ENCODE measurements around the gene ABCA2. TPM values are rescaled to one million over a fixed set of nuclear protein-coding genes. Genes with fewer than 3 reads are reported as not detected.

Gene ABCA2, protein sequence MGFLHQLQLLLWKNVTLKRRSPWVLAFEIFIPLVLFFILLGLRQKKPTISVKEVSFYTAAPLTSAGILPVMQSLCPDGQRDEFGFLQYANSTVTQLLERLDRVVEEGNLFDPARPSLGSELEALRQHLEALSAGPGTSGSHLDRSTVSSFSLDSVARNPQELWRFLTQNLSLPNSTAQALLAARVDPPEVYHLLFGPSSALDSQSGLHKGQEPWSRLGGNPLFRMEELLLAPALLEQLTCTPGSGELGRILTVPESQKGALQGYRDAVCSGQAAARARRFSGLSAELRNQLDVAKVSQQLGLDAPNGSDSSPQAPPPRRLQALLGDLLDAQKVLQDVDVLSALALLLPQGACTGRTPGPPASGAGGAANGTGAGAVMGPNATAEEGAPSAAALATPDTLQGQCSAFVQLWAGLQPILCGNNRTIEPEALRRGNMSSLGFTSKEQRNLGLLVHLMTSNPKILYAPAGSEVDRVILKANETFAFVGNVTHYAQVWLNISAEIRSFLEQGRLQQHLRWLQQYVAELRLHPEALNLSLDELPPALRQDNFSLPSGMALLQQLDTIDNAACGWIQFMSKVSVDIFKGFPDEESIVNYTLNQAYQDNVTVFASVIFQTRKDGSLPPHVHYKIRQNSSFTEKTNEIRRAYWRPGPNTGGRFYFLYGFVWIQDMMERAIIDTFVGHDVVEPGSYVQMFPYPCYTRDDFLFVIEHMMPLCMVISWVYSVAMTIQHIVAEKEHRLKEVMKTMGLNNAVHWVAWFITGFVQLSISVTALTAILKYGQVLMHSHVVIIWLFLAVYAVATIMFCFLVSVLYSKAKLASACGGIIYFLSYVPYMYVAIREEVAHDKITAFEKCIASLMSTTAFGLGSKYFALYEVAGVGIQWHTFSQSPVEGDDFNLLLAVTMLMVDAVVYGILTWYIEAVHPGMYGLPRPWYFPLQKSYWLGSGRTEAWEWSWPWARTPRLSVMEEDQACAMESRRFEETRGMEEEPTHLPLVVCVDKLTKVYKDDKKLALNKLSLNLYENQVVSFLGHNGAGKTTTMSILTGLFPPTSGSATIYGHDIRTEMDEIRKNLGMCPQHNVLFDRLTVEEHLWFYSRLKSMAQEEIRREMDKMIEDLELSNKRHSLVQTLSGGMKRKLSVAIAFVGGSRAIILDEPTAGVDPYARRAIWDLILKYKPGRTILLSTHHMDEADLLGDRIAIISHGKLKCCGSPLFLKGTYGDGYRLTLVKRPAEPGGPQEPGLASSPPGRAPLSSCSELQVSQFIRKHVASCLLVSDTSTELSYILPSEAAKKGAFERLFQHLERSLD (N-terminal part only)
- total RNA-seq (2011; cell fraction: chromatin; rRNA removed; ENCODE audit: low replicate concordance): 47.9 and 167 TPM in 2 replicates
- total RNA-seq (2011; cell fraction: nucleolus; rRNA removed): 116 and 131 TPM in 2 replicates
- total RNA-seq (2011; cell fraction: nucleoplasm; rRNA removed): 56.3 and 68.3 TPM in 2 replicates
- total RNA-seq (2014; rRNA removed): 4.6 and 5.5 TPM in 2 replicates
- 0.69 and 0.99 TPM in 2 replicates for total RNA-seq (2014; rRNA removed; fragmentation: Illumina TruSeq; extraction: Trizol)
- 1.6 and 2.9 TPM in 2 replicates for total RNA-seq (2015; rRNA removed; fragmentation: Illumina TruSeq; extraction: Trizol)
- total RNA-seq (2021): 12.1 and 14.9 TPM in 2 replicates
- 12.1 and 24.4 TPM in 2 replicates for polyA plus RNA-seq (2011; rRNA removed)
- polyA plus RNA-seq (2011; cell fraction: cytosol; rRNA removed): 19.7 and 23.3 TPM in 2 replicates
- 253 and 318 TPM in 2 replicates for polyA plus RNA-seq (2011; cell fraction: nucleus; rRNA removed)
- polyA plus RNA-seq (2012): 13.8 and 24.2 TPM in 2 replicates
- polyA plus RNA-seq (2014; fragmentation: Illumina TruSeq; extraction: Trizol): 6.1 and 9.9 TPM in 2 replicates
- not detected for polyA plus RNA-seq (2014; fragmentation: Nextera tagmentation; extraction: Ambion mirVana)
- polyA plus RNA-seq (2014; rRNA removed): 16.2 and 16.3 TPM in 2 replicates
- polyA minus RNA-seq (2011; rRNA and poly(A)+ RNA removed): 6.6 and 8.6 TPM in 2 replicates
- polyA minus RNA-seq (2011; cell fraction: cytosol; rRNA and poly(A)+ RNA removed): 13.4 and 28.5 TPM in 2 replicates
- polyA minus RNA-seq (2011; cell fraction: nucleus; rRNA and poly(A)+ RNA removed): 43.2 and 52.5 TPM in 2 replicates
- percentile 42 among the genes with signal in this experiment for Bru-seq, nascent RNA
- percentile 32 among the genes with signal in this experiment for BruChase-seq, experiment 1, labeled RNA remaining after a 2-hour chase
- percentile 41 among the genes with signal in this experiment for BruChase-seq, experiment 2, labeled RNA remaining after a 6-hour chase
- long read RNA-seq, experiment 1, partial matches to known transcripts: 11 of 14 reads
- long read RNA-seq, experiment 1, other reads (novel, unspliced or antisense): 3 of 14 reads
- long read RNA-seq, experiment 2, partial matches to known transcripts: 4 of 7 reads
- long read RNA-seq, experiment 2, other reads (novel, unspliced or antisense): 3 of 7 reads
- long read RNA-seq, experiment 3: 0 reads

DNA sequence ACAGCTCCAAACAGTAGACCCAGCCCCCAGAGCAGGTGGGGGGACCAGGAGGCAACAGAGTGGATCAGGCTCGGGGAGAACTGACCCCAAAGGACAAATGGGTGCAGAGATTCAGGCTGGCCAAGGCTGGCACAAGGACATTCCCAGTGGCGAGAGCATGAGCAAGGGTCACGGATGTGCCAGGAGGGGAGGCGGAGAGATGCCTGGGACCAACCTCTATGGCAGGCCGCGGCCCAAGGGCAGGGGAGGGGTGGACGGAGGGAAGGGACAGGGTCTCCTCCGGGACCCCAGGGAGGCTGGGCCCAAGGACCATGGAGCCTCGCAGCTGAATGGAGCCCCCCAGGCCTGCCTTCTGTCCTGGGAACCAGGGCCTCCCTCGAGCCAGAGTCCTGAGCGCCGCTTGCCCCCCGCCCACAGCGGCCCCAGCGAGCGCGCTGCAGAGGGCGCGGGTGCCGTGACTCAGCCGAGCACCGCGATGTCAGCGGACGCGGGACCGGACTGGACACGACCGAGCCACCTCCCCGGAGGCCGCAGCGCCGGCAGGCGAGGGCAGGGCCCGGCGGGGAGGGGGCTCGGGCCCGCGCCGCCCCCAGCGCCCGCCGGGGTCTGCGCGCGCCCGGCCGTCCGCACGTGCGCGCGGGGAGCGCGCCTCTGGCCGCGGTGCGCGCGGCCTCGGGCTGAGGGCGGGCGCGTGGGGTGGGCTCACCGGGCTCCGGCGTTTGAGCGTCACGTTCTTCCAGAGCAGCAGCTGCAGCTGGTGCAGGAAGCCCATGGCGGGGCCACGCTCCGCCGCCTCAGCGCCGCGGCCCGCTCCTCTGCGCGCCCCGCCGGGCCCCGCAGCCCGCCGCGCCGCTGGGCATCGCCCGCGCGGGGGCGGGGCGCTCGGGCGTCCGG lies at the start of gene ABCA2:
ABCA2 (minus strand) TSS at position 869 of the 894 bp plus-strand sequence; CDS start at position 772, 97 bp downstream.
- CTCF ChIA-PET (ENCODE audit: low intra/inter-chr PET ratio): interaction anchor here (0.6 to 3.0 kb wide), 2 partner anchors 79 to 209 kb away, joined by 3 to 17 read pairs; no protein-coding TSS in a partner anchor
- intact Hi-C loops (cut with micrococcal nuclease): loop anchor here (2.0 kb wide), 1 partner anchor 83 kb away; the partner anchor contains the start of genes C8G and FBXW5
- in situ Hi-C loops (cut with MboI): no loop called here
- peak within 1 kb of the TSS; percentile 57; the same call in 2 of the 3 replicates for H3K27ac ChIP-seq (ENCODE audit: extremely low read depth, low read depth, low read length)
- peaks cover 9 to 95% of the 10 kb centered on the region in 2 experiments for H3K4me1 ChIP-seq (replicated peaks in 1 of 2; ENCODE audit: control insufficient read depth in 2 of 2, insufficient read depth in 2 of 2, low read length in 2 of 2)
- no peaks in the 10 kb centered on the region for H3K36me3 ChIP-seq (ENCODE audit: control insufficient read depth, insufficient read depth, low read length)
- FAIRE-seq: no peak
- H3K9me1 ChIP-seq (ENCODE audit: control insufficient read depth, insufficient read depth, low read length): no peaks in the 10 kb centered on the region
- peak in 3 of 4 experiments; percentile 55 to 66 (median 64) for DNase-seq (ENCODE audit: extremely low read depth in 1 of 4, low spot score in 3 of 4)
- peaks cover 3% of the 10 kb centered on the region; the same call in 1 of the 3 replicates for H3K79me2 ChIP-seq (ENCODE audit: control insufficient read depth, insufficient read depth, low read length)
- H3K9ac ChIP-seq (ENCODE audit: insufficient read depth in 1 of 2, low read depth in 2 of 2, low read length in 2 of 2): peak within 1 kb of the TSS; percentile 69 to 92
- WGBS (ENCODE audit: insufficient coverage, low coverage, missing lambda C conversion rate): 11% methylated on average over 30 of the region's 95 CpGs
- POLR2A ChIA-PET: interaction anchor here (0.7 kb wide), 1 partner anchor 682 kb away, joined by 3 read pairs; no protein-coding TSS in a partner anchor
- peak within 1 kb of the TSS; percentile 86 for H3K4me2 ChIP-seq (ENCODE audit: insufficient read depth, low read length)
- no peaks in the 10 kb centered on the region for H4K20me1 ChIP-seq (replicated peaks; ENCODE audit: control insufficient read depth, insufficient read depth, low read length)
- H3K4me3 ChIP-seq: peak within 1 kb of the TSS; percentile 66
- ATAC-seq: peak; percentile 31
- H3K9me3 ChIP-seq (replicated peaks; ENCODE audit: control insufficient read depth, insufficient read depth, low read depth, low read length): no peaks in the 10 kb centered on the region
- no peaks in the 10 kb centered on the region for H3K27me3 ChIP-seq (ENCODE audit: control insufficient read depth in 2 of 2, insufficient read depth in 2 of 2, low read length in 2 of 2)
- BruUV-seq (replicated peaks): no TSS peak
- H2AFZ ChIP-seq (ENCODE audit: low read depth, low read length): peak within 1 kb of the TSS; percentile 93
- TF ChIP-seq ZNF184 (CRISPR knock-in tag; IDR thresholded peaks at IDR 0.05) (no peak), HDAC3 (IDR thresholded peaks at IDR 0.05; ENCODE audit: borderline replicate concordance, partially characterized antibody) (no peak), PRPF4 (IDR thresholded peaks at IDR 0.05; ENCODE audit: insufficient read depth, low read depth, low read length, poor library complexity, severe bottlenecking) (no peak), PCBP2 (IDR thresholded peaks at IDR 0.05; ENCODE audit: low read depth, low read length, poor library complexity, severe bottlenecking) (no peak), MTA3 (IDR thresholded peaks at IDR 0.05; ENCODE audit: borderline replicate concordance) (peak; percentile 24; the same call in 1 of the 2 replicates), FOS (IDR thresholded peaks at IDR 0.05; ENCODE audit: extremely low read depth, insufficient read length) (no peak), L3MBTL2 (IDR thresholded peaks at IDR 0.05) (peak; percentile 46), ZNF124 (CRISPR knock-in tag; IDR thresholded peaks at IDR 0.05) (0 out of 2 replicates have a peak, but pooled peaks have one; percentile 24), HSF4 (CRISPR knock-in tag; IDR thresholded peaks at IDR 0.05; ENCODE audit: borderline replicate concordance) (no peak), ESRRA (IDR thresholded peaks at IDR 0.05; ENCODE audit: borderline replicate concordance, low read depth) (no peak), KDM4B (IDR thresholded peaks at IDR 0.05; ENCODE audit: borderline replicate concordance in 2 of 2, low read depth in 1 of 2) (no peak)
